GM19043 (cell line): ENCODE results near the gene OR10A3.

Source experiments
- ATAC-seq: cut with Tn5 transposase; IDR thresholded peaks from one replicate; pipeline ENCODE4 v1.9.1; 2021; ENCODE audit warnings: low read depth; ENCODE audit not compliant: unreplicated experiment

Gene OR10A3

DNA sequence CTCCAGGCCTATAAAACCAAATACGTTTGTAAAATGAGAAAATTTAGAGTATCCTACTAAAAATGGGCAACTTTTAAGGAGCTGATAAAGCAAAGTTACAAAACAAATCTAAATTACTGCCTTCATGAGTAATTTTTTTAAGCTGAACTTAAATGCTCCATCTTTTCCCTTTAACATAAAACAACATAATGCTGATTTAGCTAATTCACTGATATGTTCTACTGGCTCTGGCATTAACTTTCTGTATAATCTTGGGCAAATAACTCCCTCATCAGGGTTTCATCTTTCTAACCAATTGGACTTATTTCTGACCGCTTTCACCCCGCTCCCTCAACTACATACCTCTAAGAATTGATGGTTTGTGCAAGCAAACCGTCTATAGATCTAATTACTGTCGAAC lies 362 bp downstream of the OR10A3 start:
- no peak for ATAC-seq

- no peak for ATAC-seq
Measured at GRCh38 chr11:7936615-7937014, 4.9 kb downstream of the OR10A3 start.

DNA sequence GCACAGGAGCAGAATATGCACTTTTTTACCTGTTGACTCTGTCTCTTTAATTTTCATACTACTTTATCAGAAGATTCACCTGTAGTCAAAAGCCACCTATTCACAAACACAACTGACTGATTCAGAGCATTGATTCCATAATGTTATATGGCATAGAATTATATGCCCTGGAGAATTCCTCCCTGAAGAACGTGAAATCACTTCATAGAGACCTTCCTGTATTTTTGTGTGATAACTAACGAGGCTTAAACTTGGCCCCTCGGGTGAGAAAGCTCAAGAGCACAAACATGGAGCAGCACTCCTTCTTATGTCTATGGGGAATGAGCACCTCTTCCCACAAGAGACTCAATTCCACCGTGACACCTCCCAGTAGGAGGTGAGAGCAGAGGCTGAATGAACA lies 10.3 kb downstream of the OR10A3 start, which contains the start of gene OR10A6:
Gene OR10A6 (minus strand): TSS at position 101 of the 400 bp plus-strand sequence. CDS start 2,606 bp downstream, outside the sequence.
- ATAC-seq = no peak

DNA sequence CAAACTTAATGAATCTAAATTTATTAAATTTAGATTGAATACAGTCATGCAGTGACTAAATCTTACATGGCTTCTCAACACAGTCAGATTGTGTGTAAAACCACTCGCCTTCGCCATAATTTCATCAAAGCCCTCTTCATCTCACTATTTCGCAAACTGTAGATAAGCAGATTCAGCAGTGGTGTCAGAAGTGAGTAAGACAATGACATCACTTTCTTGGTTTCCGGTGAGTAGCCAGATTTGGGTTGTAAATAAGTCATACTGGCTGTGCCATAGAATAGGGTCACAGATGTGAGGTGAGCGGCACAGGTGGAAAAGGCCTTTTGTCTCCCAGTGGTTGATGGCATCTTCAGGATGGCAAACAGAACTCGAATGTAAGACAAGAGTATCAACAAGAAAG lies 13.9 kb downstream of the OR10A3 start:
- no peak for ATAC-seq

- no peak for ATAC-seq
Measured at GRCh38 chr11:7924536-7924935, 17.0 kb downstream of the OR10A3 start.

DNA sequence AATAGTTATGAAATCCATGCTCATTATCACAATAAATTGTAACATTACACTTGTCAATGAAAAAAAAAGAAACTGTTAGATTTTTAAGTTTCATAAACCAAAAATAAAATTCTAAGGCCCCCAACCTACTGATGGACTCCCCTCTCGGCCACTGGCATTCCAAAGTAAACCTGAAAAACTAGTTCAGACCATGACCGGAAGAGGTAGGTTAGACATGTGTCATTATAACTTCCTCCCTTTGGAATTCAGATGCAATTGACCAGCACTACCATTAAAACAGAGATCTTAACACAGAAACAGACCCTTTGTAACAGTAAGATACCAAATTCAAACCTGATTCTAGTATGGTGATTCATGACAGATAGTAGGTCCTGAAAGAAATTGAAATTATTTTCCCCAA lies 23.4 kb downstream of the OR10A3 start:
- no peak for ATAC-seq

DNA sequence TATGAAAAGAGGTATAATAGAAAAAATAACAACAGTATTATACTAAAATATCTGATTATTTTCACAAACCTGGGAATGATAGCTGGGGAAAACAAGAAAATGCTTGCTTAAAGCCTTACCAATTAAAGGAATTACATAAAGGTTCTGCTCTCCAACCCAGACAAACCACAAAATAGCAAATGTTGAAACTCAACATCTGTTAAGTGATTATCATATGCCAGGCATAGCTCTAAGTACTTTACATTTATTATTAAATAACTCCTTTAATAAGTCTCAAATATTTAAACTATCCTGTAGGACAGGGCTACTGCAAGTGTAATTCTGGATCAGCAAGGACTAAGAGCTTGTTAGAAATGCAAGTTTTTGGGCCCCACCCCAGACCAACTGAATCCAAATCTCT lies 30.5 kb downstream of the OR10A3 start:
- ATAC-seq = no peak

- no peak for ATAC-seq
Measured at GRCh38 chr11:7910286-7910788, 31.2 kb downstream of the OR10A3 start.

DNA sequence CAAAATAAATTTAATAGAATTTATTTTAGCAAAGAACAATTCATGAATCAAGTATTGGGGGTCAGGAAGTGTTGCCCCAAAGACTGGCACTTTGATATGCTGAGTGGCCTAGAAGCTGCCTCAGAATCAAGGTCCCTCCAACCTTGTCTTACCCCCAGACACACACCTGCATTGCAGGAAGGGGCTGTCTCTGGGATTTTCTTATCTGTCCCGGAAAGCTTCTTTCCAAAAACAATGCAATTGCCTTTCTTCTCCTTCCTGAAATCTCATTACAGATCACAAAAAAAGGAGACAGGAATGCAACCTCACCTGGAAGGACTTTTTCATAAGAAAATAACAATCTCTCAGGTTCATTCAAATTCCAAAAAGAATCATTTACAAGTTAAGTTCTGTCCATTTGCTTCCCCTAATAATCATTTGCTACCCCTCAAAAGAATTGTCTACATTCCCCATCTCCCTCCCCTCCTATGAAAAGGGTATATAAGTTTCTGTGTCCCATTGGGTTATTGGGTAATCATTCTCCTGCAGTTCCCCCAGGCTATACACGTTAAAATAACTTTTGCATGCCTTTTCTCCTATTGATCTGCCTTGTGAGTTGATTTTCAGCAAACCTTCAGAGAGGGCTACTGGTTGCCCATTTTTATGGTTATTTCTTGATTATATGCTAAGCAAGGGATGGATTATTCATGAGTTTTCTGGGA lies 31.8 kb downstream of the OR10A3 start:
- no peak for ATAC-seq

DNA sequence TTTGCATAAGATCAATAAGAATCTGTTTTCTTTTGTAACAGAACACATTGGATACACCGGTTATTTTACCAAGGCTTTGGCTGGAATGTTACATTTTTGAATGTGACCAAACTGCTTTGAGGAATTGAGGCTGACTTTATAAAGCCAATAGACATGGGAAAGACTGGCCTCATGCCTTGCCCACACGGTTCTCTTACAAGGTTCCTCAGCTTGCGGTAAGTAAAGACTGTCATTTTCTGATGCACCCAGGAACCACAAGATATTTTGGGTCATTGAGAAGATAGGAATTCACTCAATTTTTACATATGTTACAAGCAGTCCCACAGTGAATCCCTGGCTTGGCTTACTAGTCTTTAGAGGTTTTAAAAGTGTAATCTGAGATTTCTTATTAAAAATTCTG lies 34.4 kb downstream of the OR10A3 start:
- no peak for ATAC-seq

- ATAC-seq = no peak
Measured at GRCh38 chr11:7906481-7906880, 35.0 kb downstream of the OR10A3 start.

GRCh38 chr11:7905961-7906429 lies 35.5 kb downstream of the OR10A3 start:
- no peak for ATAC-seq

- ATAC-seq = no peak
Measured at GRCh38 chr11:7905549-7905948, 36.0 kb downstream of the OR10A3 start.

- ATAC-seq = no peak
Measured at GRCh38 chr11:7904917-7905316, 36.6 kb downstream of the OR10A3 start.

GRCh38 chr11:7903940-7904339 lies 37.6 kb downstream of the OR10A3 start:
- ATAC-seq = no peak

GRCh38 chr11:7901319-7901854 lies 40.1 kb downstream of the OR10A3 start:
- no peak for ATAC-seq

GRCh38 chr11:7900686-7901085 lies 40.8 kb downstream of the OR10A3 start:
- ATAC-seq = no peak

DNA sequence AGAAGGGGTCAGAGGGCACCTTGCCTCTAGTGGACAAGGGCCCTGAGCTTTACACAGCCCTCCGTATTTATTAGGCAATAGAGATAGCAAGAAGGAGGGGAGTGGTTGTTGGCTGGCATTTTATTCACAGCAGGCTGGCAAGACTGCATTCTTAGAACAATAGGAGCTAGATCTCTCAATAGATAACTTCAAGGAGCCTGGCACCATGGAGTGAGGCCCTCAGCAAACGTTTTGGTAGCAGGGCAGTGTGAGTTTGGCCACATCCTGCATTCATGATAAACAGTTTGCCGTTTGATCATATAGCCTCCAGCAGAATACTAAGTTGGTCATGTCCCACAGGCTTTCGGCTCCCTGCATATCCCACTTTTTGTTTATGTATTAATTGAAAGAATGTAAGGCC lies 42.1 kb downstream of the OR10A3 start:
- ATAC-seq = no peak

DNA sequence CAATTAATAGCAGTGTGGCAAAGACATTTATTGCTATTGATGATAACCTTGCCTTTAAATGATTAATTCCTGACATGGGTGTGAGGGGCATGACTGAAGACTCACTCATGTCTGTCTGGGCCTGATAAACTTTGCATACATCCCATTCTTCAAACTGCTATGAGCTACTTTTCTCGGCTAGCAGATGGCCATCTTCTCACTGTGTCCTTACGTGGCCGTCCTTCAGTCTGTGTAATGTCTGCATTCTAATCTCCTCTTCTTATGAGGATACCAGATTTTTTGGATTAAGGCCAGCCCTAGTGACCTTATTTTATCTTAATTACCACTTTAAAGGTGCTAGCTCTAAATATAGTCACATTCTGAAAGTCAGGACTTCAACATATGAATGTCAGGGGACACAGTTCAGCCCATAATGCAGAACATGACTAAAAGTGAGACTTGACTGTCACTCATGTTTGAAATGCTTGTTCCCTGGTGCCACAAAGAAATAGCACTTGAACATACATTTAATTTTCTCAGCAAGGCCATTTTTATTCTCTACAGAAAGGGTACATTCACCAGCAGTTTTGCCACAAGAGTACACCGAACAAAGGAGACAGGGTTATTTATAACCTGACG lies 42.7 kb downstream of the OR10A3 start:
- ATAC-seq = no peak

- ATAC-seq = no peak
Measured at GRCh38 chr11:7896009-7896785, 45.3 kb downstream of the OR10A3 start.

- no peak for ATAC-seq
Measured at GRCh38 chr11:7894251-7894650, 47.3 kb downstream of the OR10A3 start.
